ENCODE data around the gene XRRA1.
"Not testable (repeated sequence)": the region's sequence is repeated elsewhere in the genome, so short reads cannot be mapped to it uniquely, and the experiment has no call there.

The XRRA1 gene

DNA sequence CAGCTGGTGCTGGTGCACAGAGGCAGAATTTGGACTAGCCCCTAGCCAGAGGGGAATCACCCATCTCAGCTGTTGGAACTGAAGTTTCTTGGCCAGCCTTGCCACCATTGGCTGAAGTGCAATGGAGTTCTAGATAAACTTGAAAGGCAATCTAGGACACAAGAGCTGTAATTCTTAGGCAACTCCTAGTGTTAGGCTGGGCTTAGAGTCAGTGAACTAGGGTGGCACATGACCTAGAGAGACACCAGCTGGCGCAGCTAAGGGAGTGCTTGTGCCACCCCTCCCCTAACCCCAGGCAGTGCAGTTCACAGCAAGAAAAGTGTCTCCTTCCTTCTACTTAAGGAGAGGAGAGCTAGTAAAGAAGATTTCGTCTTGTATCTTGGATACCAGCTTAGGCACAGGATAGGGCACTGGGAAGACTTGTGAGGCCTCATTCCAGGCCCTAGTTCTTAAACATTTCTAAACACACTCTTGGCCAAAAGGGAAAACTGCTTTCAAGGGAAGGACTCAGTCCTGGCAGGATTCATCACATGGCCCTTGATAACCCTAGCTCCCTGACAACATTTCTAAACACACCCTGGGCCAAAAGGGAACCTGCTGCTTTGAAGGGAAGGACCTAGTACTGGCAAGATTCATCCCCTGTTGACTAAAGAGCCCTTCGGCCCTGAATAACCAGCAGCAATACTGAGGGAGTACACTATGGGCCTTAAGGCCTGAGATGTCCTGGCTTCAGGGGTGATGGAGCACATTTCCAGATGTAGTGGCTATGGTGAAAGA is 53.4 kb downstream of the XRRA1 start:
- DNase-seq = no peak

DNA sequence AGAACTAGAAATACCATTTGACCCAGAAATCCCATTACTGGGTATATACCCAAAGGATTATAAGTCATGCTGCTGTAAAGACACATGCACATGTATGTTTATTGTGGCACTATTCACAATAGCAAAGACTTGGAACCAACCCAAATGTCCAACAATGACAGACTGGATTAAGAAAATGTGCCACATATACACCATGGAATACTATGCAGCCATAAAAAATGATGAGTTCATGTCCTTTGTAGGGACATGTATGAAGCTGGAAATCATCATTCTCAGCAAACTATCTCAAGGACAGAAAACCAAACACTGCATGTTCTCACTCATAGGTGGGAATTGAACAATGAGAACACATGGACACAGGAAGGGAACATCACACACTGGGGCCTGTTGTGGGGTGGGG is 55.9 kb downstream of the XRRA1 start:
- DNase-seq = not testable (repeated sequence)

DNA sequence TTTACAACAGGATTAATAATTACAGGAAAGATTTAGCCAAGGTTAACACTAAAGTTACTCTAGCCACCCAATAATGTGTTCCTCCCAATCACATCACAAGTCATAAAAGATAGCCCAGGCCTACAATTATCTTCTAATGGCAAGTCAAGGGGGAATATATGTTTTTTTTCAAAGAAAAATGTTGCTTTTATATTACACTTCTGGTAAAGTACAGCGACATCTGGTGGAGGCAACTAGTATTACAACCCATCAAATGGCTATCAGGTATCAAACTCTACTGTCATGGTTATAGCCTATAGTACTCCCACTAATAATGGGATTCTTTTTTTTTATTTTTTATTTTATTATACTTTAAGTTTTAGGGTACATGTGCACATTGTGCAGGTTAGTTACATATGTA is 71.8 kb downstream of the XRRA1 start:
- DNase-seq = peak; percentile 7

DNA sequence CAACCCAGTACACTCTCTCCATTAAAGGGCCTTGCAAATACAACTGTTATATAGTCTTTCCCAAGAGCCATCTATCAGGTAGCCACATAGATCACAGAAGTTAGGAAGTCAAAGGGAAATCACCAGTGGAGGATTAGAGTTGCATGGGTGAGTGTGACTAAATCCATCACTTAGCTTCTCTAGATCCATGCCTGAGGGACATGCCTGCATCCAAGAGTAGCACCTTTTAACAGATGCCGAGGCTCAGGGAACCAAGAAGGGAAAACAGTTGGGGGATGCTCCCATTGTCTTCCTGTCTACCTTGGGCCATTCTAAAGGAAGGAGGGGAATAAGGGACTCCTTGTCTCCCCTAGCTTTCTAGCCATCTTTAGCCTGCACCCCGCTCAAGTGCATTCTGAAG is 77.9 kb downstream of the XRRA1 start:
- DNase-seq = peak; percentile 2

DNA sequence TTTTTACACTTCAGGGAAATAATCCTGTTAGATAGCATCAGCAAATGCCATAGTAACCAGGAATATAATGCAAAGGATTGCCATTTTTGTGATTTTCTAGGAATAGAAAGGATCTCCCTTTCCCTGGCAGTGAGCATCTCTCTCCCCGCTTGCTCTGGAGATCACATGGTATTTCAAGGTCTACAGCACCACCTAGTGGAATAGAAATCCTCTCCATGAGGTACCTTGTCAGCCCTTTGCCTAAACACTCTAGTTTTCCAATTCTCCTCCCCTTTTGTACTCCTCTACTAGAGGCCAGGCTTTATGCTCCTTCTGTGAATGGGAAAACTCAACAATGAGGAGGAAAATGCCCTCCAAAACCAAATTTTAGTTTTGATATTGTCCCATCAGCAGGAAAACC is 78.4 kb downstream of the XRRA1 start:
- DNase-seq = no peak

DNA sequence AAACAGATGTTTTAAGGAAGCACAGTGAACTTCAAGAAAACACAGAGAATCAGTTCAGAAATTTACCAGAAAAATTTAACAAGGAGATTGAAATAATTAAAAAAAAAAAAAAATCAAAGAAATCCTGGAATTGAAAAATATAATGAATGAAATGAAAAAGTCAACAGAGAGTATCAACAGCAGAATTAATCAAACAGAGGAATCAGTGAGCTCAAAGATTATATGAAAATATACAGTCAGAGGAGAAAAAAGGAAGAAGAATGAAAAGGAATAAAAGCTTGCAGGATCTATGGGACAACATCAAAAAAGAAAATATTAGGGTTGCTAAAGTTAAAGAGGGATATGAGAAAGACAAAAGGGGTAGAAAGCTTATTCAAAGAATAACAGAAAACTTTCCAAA is 82.3 kb downstream of the XRRA1 start:
- no peak for DNase-seq

DNA sequence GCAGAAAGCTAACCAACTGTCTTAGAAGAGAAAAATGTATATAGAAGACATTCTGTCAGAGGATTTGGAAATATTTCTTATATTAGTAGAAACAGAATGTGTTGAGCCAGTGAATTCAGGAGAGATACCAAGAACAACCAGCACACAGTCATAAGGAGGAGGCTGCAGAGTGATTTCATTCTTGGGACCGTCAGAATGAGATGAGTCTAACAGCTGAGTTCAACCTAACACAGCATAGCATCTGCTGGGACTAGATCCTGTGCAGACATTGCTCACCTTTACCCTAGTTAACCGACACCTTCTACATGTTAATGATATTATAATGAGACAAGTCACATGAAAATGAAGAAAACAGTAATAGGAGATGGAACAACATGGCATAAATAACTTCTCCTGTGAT is 85.5 kb downstream of the XRRA1 start:
- no peak for DNase-seq

DNA sequence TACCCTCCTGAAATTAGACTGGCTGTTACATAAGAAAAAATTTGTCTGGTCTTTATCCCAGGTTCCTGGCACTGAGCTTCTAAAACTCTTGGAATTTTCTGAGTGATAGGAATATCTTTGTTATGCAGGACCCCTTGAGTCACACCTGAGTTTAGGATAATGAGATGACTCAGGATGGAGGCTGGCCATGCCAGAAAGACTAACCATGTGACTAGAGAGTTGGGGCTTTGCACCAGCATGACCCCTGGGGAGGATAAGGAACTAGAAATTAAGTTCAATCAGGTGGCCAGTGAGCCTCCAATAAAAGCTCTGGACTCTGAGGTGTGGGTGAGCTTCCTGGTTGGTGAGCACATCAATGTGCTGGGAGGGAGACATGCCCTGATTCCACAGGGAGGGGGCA is 88.1 kb downstream of the XRRA1 start:
- DNase-seq = no peak

DNA sequence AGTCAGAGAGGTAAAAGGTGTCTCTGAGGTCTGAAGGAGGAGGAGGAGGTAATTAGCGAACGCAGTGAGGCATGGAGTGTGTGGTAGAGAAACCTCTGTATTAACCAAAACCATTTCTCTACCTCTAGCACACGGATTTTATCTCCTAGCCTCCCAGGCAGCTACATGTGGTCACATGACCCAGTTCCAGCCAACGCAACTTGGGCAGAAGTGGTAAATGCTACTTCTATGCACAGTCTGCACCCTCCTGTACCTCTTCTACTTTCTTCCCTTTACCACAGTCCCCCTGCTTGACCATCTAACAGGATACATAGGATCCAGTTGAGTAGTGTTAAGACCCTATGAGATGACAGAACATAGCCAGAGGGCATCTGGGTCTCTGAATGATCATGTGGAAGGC is 95.7 kb downstream of the XRRA1 start:
- no peak for DNase-seq

DNA sequence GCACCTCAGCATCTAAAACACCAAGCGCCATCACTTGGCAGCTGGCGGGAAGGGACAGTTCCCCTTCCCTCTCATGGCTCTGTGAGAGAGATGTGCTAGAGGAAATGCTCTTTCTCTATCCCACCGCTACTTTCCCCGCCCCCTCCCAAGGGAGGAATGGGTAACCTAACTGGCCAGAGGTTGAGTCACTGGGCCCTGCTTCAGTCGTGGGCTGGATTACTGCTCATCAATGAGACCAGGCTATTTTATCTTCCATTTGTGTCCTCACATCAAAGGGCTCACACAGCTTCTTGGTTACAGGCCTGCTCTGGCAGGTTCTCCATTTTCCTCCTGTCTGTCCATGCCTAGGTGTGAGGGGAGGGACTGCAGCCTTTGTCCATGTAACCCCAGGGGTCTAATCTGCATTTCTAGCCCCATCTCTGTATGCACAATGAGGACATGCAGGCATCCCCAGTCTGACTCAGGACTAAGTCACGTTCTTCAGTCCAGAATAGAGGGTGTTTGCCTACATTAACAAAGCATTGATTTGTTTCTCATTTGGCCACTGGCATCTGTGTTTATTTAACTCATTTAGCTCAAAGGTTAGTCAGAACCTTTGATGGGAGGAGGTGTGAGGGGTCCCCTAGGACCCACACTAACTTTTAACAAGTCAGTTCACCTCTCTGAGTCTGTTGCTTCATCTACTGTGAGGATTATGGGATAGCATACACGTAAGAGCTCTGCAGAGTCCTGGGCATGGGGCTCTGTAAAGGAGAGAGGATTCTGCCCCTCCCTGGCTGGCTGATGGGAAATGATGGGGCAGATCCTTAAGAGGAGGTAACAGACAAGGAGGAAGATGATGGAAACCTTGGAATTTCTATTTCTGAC is 99.1 kb downstream of the XRRA1 start:
- DNase-seq = peak; percentile 28

DNA sequence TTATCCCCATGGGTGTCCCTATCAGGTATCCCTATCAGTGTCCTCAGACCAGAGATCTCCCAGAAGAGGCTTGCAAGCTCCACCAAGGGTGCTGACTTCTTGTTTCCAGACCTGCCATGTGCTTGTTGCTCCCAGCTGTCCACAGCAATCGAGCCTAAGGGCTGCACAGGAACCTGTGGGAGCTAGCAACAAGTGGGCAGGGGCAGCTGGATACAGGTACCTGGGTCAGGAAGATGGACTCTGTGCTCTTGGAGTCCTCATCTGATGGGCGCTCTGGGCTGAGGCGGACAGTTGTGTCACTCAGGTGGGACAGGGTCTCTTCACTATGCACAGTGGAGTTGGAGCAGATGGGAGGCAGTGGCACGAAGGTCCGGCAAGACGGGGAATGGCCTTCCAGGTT is 101.0 kb downstream of the XRRA1 start:
- no peak for DNase-seq

DNA sequence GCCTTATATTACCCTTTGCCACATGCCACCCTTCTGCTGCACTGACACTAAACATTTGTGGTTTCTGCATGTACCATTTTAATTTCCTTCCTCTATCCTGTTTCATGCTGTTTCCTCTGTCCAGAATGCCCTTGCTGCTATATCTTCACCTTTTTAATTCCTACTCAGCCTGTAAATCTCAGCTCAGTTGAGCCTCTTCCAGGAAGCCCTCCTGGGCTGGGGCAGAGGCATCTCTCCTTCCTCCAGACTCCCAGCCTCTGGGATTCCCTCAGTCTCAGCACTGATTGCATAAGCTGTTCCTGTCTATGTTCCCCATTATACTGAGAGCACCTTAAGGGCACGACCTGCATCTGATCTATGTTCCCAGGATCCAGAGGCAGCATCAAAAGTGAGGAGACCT is 101.5 kb downstream of the XRRA1 start:
- no peak for DNase-seq

DNA sequence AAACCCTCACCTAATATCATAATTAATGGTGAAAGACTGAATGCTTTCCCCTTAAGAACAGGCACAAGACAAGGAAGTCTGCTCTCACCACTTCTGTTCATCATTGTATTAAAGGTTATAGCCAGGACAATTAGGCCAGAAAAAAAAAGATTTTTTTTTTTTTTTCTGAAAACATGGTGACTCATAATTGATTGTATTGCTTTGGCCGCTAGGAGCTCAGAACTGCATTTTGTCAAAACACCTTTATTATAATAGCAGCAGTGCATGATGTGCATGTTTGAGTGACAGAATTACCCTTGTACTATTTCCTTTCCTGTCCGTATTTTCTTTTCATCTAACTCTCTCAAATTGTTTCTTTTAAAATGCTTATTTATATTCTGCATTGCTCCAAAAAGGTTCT is 102.1 kb downstream of the XRRA1 start:
- no peak for DNase-seq

DNA sequence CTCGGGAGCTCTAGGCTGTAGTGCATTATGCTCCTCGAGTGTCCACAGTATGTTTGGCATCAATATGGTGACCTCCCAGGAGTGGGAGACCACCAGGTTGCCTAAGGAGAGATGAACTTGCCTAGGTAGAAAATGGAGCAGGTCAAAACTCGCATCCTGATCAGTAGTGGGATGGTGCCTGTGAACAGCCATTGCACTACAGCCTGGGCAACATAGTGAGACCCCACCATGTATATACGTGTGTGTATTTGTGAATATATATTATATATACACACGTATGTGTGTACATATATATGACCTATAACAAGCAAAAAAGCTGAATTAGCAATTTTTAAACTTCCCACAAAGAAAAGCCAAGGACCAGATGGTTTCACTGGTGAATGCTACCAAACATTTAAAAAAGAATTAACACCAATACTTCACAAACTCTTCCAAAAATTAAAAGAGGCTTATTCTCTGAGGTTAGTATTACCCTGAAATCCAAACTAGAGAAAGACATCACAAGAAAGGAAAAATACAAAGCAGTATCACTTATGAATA is 102.8 kb downstream of the XRRA1 start:
- DNase-seq = no peak

DNA sequence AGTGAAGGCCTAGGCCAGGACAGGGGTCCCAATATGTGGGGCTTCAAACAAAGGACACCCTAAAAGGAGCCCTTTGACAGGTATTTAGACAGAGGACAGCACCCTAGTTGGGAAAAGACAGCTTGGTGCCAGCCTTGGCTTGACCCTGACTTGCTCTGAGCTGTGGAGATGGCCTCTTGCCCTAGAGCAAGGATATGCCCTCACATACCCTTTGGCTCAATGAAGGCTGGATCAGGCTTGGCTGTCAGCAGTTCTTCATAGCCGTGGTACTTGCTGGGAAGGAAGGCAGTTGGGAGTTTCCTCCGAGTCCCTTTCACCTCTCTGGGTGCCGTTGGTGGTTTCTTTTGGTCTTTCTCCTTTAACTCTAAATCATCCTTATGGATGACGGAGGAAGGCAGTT is 104.0 kb downstream of the XRRA1 start:
- no peak for DNase-seq

DNA sequence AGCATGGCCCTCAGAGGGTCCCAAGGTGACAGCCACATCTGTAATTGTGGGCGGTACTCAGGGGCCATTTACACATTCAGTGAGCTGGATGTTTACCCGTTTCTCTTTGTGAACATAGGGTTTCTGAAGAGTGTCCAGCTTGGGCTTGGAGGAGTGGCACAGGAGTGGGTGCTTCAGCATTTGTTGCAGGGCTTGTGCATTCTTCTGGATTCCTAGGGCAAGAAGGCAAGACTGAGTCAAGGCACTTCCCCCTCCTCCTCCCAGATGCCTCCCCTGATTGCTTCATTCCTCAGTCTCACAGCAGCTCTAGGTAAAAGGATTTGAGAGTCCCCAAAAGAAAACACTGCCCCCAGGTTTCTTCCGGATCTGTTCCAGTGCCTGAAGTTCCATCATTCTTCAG is 104.8 kb downstream of the XRRA1 start:
- no peak for DNase-seq

DNA sequence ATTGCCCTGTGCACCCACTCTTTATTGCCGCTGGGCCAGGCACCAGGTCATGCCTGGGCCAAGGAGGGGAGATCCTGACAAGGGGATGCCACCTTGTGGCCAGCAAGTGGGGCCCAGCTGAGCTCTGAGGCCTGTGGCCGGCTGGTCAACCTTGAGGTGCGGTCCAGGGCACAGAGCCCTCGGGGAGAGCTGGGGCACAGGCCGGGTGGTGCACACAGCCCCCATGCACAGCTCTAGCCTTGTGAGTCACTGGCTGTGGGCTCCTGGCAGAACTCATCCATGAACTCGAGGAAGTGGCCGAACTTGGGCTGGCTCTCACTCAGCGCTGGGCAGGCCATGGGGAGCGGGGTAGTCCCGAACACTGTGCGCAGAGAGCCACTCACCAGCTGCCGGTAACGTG is 105.9 kb downstream of the XRRA1 start:
- no peak for DNase-seq

DNA sequence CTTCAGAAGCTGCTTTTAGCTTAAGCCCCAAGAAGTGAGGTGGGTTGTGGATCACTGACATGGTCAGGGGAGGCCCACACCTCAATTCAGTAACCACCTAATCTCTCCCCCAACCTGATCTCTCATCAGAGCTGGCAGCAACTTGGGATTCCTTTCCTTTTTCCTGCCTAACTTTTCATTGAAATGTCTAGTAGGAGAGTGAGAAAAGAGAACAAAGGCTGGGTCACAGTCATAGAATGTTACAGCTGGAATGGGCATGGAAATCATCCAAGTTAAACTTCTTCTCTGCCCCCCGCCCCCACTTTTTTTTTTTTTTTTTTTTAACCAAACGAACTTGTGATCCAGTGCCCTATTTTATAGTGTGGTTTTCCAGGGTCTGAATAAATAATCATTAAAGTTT is 108.4 kb downstream of the XRRA1 start:
- no peak for DNase-seq

DNA sequence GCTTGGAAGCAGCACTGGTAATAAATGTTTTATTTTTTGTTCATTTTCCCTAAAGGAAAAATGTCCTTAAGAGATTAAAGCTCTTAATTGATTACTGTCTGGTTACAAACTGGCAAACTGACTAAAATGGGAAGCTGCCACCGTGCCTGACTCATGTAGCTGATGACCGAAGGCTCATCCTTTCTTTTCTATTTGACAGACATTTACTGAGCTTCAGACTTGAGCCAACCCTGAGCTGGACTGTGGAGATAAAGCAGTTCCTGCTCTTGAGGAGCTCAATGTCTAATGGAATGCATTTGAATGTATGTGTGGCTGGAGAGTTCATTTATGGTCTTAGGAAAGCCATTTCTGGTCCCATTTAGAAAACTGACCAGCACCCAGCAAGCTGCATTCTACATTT is 108.9 kb downstream of the XRRA1 start:
- DNase-seq = no peak

DNA sequence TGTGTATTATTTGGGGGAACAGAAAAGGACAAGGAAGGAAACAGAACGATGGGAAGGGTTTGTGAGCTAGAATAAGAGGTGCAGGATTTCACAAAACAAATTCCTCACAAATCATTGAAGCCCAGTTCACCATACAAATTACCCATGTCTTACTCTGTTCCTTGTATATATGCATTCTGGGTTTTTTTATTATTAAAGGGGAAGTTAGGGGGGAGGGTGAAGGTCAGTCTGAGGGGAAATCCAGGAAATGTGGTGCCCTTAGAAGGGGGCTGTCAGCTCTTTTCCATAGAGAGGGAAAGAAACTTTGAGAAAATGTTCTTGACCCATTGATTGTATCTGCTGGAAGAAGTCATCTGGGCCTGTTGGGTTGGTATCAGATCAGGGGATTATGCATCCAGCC is 109.4 kb downstream of the XRRA1 start:
- DNase-seq = no peak

DNA sequence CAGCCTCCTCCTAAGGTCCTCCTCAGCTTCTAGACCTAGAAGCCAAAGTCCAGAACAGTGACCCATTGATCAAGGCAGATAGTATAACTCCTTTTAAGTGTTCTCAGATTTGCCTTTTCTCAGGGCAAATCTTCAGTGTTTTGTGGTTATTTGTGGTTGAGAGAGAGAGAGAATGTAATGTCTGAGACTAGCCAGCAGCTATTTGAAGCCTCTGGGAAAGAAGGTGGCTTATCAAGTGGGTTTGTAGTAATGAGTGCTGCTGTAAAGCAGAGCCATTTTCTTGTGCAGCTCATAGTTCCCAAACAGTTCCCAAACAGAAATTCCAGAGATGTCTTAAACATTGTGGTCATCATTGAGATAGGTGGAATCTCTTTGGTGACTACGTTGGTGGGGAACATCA is 110.7 kb downstream of the XRRA1 start:
- no peak for DNase-seq

DNA sequence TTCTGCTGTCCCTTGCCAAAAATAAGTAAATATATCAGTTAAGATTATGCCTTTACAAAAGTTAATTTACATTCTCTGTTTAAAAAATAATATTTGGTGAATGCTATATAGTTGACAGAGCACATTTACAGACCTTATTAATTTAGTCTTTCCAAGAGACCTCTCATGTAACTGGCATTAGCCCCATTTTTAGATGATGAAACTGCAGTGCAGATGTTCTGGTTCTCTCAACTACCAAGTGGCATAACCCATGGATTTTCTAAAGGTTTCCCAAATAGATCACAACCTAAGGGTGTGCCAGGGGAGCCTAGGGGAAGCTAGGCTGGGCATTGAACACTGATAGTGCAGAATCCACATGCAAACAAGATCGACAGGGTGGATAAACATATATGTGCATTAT is 111.7 kb downstream of the XRRA1 start:
- no peak for DNase-seq

DNA sequence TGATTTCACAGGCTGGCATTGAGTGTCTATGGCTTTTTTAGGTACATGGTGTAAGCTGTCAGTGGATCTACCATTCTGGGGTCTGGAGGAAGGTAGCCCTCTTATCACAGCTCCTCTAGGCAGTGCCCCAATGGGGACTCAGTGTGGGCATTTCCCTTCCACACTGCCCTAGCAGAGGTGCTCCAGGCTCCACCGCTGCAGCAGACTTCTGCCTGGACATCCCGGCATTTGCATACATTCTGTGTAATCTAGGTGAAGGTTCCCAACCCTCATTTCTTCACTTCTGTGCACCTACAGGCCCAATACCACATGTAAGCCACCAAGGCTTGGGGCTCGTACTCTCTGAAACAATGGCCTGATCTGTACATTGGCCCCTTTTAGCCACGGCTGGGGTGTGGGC is 122.0 kb downstream of the XRRA1 start:
- DNase-seq = no peak

DNA sequence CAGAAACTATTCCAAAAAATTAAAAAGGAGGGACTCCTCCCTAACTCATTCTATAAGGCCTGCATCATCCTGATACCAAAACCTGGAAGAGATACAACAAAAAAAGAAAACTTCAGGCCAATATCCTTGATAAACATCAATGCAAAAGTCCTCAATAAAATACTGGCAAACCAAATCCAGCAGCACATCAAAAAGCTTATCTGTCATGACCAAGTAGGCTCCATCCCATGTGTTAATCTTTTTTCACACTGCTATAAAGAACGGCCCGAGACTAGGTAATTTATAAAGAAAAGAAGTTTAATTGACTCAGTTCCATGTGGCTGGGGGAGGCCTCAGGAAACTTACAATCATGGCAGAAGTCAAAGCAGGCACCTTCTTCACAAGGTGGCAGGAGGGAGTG is 123.3 kb downstream of the XRRA1 start:
- DNase-seq = not testable (repeated sequence)

All from MV-4-11 (cell line).